Cerebellar cortex (tissue), 1 donor: Measurements from ENCODE around the gene PSMG3.

Experiments used
- DNase-seq: peaks from one replicate; pipeline ENCODE4 v3.0.0-alpha.2; 2015; ENCODE audit warnings: low spot score

PSMG3 gene

DNA sequence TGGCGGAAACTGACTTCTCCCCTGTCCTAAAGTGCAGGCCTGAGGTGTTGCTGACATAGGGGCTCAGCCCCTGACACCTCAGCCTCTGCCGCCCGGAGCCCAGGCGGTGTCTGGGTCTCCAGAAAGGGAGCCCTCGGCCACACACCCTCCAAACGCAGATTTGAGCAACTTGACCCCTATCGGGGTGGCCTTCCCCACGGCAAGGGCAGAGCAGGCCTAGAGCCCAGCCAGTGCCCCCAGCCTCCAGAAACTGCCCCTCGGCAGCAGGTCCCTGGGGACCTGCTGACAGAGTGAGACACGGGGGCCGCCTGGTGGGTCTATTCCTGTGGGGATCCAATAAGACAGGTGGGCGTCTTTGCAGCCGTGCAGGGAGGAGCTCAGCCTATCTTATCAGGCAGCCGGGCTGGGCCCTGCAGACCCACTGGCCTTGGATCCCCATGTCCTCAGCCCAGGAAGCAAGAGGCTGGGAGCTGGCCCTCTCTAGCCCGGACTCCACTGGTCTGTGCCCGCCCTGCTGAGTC, 24.9 kb downstream of the PSMG3 start:
- DNase-seq, result no peak

DNA sequence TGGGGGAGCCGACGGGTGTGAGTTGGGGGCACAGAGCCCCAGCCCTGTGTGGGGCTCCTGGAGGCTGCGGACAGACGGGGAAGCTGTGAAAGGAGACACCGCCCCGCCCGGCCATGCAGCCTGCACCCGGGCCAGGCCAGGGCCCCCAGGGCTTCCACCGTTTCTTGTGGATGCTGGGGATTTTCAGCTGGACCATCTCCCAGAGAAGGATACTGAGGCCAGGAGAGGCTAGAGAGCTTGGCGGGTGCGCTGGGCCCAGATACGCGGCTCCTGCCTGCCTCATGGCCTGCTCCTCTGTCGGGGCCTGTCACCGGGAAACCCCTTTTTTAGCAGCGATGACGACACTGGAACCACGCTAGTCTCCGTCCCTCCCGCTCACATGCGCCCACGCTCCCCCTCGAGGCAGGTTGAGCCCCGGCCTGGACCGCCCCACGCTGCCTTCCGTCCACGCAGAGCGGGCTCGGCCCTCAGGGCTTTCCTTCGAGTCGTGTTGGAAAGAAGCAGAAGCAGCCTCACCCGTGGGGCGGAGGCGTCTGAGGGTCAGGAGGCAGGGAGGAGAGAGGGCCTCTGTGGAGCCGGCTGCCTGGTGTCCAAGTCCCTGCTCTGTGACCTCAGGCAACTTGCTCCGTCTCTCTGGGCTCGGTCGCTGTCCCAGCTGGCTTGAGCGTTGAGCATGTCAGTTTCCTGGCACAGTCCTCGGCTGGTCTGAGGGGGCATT, 25.5 kb downstream of the PSMG3 start:
- DNase-seq, result no peak

DNA sequence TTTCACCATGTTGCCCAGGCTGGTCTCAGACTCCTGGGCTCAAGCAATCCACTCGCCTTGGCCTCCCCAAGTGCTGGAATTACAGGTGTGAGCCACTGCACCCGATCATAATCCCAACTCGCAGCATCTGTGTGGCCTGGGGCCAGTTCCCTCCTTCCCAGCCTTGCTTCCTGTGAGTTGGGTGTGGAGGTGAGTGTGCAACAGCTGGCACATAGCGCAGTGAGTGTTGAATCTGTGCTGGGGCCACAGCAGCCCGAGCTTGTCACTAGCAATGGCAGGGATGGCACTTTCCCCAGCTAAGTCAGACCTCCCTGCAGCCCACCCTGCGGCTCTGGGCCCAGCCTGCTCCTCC, 26.0 kb downstream of the PSMG3 start:
- no peak for DNase-seq

DNA sequence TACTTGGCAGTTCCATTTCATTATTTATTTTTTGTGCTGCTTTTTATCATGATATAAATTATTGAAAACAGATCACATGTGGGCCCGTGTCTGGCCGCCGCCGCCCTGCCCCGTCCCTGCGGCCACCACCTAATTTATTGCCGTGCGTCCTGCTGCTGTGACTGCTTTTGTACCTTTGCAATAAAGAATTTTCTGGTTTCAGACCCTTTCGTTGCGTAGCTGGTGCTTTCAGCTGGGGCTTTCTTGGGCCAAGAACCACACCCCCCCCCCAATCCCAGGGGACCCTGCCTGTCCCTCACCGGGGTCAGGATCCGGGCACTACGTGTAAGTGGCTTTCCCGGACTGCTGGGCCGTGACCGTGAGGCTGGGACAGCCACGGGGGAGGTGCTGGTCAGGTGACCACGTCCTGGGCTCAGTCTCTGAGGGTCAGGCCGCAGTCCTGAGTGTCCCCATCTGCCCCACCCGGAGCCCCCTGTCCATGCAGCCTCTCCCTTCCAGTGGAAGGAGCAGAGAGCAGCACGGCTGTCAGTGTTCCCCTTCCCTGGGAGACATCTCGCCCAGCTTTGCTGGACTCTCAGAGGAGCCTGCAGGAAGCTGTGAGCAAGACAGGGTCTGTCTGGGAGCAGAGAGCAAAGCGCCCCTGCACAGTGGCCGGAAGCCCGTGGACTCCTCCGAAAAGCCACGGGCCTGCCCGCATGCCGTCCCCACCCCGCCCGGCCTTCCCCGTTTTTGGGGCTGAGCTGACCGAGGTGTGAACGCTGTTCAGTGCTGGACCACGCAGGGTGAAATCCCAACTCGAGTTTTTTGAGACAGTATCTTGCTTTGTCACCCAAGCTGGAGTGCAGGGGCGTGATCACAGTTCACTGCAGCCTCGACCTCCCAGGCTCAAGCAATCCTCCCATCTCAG, 26.7 kb downstream of the PSMG3 start:
- no peak for DNase-seq

DNA sequence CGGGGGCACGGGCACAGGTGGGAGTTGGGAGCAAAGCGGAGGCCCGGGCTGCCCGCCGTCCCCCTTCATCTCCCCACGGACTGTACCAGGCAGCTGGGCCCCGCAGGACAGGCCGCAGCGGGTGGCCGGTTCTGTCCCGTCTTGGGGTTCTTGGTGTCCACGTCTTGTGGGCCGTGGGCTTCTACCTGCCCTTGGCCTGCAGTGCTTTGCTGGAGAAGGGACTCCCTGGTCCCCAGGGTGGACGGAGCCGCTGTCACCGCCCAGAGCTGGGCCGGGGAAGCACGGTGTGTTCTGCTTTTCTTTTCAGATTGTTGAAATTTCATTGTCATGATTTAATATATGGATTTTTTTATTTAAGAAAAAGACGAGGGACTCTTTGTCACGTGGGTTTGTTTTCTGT, 27.5 kb downstream of the PSMG3 start:
- DNase-seq, result no peak

DNA sequence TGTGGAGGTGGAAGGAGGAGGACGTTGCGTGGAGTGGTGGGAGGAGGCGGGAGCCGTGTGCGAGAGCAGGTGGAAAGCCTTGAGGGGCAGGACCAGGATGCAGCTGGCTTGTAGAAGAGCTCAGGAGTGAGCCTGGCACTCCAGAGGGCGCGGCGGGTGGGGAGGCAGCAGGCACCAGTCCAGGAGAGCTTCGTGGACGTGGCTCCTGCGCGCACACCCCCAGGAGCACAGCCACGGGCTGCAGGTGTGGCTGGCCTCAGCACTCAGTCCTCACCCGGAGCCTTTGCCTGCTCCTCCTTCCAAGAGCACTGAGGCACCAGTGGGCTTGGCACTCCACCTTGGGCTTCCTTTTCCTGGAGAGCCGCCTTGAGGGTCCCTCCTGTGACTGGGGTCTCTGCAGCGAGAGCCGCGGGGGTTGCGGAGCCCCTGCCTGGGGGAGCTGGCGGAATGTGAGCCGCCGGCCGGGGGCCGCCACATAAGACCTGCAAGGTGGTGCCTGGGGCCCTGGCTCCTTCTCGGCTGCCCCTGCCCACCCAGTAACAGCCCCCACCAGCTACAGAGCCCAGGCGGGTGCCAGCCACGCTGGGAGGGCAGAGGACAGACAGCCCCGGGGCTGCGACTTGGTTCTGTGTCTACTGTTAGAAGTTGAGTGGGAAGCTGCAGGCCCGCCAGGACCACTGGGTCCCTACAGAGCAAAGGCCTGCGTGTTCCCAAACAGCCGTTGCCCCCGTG, 28.2 kb downstream of the PSMG3 start:
- DNase-seq, result no peak

DNA sequence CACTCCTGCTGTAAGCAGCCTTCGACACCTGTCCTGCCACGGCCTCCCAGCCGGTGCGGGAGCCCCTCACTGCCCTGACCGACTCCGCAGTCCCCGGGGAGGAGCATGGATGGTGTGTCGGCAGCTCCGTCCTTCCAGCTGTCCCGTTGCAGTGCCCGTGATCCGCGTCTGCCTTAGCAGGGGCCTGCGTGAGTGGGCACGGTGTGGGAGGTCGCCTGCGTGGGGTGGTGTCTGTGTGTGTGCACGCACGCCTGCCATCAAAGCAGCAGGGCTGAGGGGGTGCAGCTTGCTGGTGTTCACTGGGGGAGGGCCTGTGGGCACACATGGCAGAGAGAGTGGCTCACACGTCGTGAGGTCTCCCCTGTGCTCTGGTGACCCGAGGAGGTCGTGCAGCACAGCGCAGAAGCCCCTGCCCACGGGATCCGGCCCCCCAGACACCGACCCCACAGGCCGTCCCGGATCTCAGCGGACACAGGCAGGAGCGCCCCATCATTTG, 29.0 kb downstream of the PSMG3 start:
- DNase-seq, result no peak

DNA sequence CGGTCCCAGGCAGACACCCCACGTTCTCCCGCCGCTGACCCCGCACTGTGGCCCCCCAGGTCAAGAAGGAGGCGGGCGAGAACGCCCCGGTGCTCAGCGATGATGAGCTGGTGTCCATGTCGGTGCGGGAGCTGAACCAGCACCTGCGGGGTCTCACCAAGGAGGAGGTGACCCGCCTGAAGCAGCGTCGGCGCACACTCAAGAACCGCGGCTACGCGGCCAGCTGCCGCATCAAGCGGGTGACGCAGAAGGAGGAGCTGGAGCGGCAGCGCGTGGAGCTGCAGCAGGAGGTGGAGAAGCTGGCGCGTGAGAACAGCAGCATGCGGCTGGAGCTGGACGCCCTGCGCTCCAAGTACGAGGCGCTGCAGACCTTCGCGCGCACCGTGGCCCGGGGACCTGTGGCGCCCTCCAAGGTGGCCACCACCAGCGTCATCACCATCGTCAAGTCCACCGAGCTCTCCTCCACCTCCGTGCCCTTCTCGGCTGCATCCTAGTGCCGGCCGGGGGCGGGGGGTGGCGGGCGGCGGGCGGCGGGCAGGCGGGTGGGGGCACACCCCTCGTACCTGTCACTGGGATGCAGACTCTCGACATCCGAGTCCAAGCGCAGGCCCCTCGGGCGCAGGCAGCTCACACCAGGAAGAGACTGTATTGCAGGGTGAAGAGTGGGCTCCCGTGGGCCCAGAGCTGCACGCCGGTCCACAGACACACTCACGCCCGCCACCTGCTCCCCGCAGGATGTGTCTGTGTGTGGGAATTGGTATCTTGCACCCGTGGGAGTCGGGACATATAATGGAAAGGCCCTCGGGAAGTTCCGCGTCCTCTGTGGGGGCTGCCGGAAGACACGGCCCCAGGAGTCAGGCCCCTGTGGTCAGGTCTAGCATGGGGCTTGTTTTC, 29.7 kb downstream of the PSMG3 start:
- DNase-seq, result no peak

DNA sequence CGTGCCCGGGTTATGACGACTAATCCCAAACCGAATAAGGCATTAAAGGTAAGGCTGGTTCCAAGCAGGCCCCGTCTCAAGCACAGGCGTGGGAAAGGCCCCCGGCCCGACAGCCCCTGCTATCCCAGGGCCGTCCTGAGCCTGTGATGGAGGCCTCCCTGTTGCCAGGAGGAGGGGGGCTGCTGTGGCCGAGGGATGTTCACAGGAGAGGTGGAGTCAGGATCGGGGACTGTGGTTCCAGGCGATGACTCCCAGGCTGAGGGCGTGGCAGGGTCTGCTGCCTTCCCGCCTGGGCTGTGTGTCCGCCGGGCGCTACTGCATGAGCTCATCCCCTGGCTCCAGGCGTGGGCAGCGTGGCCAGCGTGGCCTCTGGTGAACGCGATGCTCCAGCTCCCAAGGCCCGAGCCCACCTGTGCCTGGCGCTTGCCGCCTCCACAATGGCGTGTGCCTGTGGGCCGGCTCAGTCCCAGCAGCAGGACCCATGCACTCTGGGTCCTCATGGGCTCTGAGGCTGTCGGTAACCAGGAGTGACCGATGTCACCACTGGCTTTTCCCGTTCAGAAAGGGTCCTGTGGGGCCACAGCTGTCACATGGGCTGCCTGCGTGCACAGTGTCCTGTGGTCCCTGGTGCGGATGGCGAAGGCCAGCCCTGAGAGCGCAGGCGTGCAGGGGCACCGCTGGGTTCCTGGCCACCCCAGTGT, 30.5 kb downstream of the PSMG3 start:
- no peak for DNase-seq

DNA sequence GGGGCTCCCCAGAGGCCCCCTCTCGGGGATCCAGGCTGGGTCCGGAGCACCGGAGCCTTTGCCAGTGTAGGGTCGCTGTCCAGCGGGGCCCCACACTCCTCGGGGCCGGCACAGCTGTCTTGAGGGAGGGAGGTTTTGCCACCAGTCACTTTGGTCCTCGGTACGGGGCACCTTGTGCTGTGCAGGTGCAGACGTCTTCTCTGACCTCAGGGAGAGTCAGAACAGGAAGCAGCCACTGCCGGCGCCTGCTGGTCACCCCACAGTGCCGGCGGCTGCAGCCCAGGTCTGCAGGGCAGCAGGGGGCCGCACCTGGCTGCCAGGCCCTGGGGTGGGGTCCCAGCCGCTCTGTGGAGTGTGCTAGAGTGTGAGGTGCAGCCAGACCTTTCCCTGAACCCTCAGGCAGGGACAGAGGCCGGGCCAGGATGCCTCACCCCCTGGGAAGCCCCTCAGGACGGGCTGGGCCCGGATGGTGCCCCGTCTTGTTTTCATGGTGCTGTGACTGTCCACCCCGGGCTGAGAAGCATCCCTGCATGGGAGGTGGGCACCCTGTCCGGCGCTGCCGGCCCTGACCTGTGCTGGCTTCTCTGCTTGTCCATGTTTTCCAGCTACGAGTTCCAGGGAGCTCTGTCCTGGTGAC, 31.2 kb downstream of the PSMG3 start:
- no peak for DNase-seq

DNA sequence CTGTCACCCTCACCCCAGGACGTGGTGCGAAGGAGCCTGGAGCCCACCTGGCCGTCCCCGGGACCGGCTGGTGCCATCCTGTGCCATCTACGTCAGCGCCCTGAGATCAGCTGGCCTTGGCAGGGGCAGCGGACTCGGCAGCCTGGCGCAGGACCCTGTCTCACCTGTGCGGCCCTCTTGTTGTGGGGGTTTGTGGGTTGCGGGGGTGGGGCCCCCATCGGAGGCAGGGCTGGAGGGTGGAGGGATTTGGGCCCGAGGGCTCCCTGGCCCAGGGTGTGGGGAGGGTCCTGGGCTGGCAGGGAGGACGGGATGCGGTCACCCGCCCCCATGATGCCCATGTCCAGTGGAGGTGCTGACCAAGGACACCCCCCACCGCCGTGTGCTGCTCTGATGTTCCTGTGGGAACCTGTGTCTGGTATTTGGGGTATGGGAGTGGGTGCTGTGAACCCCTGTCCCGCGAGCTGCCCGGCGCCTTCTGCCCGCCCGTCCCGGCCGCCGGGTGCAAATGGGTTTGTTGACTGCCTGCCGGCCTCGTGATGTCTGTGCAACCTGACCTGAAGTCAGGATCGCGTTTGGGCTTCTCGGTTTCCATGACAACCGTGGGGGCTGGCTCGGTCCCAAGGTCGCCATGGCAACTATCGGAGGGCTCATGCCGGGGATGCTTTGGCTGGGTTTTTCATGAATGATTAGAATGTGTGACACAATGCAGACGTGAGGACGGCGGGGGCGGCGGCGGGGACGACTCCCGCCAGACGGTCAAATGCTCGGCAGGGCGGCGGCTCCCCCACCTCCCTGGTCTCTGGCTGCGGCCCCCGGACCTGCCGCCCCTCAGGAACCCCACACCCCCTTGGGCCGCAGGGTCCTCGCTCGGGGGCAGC, 32.1 kb downstream of the PSMG3 start:
- DNase-seq, result peak; percentile 91

DNA sequence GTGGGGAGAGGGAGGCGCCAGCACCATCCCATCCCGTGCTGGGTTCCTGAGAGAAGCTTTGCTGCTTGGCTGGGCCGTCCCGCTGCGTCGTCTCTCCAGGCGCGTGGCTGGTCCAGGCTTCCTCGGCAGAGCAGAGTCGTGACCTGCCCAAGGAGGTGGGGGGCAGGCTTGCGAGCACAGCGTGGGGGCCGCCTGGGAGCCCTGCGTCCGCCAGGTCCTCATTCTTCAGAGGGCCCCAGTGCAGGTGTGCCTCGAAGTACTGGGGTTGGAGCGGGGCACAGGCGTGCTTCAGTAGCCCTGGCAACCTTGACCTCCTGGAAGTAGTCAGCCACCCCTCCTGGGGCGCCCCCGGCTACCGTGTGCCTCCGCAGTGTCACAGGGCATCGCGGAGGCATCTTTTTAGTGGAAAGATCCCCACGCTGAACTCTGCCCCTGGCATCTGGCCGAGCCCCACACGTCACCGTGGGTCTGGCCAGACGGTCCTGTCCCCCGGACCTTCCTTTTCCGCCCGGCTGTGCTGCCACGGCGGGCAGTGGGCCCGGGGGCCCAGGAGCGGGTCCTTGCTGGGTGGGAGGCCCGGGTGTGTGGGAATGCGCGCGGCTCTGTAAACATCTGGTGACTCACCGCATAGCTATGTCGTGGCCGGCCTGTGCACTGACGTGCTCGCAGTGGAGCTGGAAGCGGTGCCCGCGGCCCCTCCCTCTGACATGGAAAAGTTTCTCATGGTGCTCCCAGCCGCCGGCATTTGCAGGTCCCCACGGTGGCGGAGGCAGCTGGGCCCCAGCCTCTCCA, 32.9 kb downstream of the PSMG3 start:
- DNase-seq, result peak; percentile 50

DNA sequence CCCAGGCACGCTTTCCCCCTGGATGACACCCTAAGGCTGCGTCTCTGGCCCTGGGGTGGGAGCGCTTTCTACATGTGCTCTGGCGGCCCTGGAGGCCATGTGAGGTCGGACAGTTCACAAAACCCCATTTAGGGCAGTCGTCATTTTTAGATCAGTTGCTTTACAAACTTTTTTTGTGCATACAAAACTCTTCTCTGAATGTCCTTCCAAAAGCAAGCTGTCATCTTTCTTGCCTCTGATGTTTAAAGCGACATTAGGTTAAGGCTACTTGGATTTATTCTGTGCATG, 33.4 kb downstream of the PSMG3 start:
- DNase-seq, result no peak

DNA sequence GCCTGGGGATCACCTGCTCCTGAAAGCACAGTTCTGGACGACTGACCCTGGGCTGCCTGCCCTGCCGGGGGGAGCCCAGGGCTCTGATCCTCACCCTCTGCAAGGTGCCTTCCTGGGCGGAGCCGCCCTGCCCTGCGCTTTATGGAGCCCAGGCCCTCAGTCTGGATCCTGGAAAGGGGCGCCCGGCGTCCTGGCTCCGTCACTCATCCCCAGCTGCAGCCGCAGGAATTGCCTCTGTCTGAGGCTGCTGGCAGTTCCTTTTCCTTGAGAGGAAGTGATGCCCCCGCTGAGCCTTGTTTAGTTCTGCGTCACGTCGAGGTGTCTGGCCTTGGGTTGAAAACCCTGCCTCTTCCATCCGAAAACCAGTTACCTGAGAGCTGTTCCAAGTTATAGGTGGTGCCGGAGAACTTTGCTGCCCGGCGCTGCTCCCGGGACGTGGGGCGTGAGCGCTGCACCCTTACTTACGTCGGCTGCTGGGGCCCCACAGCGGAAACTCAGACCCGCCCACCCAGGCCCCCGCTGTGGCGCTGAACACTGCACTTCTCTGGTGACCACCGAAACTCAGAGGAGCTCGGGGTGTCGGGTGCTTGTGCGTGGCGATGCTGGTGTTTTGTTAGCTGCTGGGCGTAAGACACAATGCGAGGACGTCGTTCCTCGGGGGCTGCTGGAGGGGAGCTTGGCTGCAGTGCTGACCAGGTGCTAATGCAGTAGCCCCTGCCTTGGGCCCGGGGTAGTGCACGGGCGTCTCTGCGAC, 34.0 kb downstream of the PSMG3 start:
- DNase-seq, result no peak

DNA sequence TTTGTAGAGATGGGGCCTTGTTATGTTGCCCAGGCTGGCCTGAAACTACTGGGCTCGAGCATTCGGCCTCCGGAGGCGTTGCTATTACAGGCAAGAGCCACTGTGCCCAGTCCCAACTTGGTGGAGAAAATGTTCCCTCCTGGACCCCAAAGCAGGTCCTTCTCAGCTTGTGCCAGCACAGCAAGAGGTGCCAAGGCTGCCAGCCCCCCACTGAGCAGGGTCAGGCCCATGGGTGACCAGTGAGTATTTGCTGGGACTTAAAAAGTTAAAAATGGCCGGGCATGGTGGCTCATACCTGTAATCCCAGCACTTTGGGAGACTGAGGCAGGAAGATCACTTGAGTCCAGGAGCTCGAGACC, 34.8 kb downstream of the PSMG3 start:
- no peak for DNase-seq

DNA sequence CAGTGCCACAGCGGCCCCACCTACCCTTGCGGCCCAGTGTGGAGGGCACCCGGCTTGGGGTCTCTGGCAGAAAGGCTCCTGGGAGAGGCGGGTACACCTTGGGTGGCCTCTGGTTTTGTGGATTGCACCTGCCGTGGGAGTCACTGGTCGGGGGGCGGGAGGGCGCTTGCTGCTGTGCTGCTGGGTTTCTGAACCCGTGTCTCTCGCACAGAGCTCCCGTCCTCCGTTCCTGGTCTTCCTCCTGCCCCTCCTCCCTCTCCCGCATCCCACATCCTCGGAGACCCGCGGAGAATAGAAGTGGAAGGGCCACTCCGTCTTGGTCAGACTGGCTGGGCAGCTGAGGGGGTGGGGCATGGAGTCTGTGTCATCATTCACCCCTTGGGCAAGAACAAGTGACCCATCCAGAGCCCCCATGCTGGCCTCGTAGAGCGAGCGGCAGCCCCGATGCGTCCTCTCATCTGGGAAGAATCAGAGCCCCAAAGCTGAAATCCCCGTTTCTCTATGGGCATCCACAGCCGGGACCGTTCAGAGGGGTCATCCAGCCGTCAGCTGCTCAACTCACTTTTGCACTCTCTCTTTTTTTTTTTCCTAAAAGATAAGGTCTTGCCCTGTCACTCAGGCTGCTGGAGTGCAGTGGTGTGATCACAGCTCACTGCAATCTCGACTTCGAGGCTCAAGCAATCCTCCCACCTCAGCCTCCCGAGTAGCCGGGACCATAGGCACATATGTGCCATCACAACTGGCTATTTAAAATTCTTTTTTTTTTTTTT, 35.3 kb downstream of the PSMG3 start:
- no peak for DNase-seq
